ENCODE data around the gene DNAH10. TPM values are rescaled to one million over a fixed set of nuclear protein-coding genes. Genes with fewer than 3 reads are reported as not detected.

The DNAH10 gene
- total and polyA plus RNA-seq, 10 of the 15 experiments (the other 5 are each of a cell fraction or from before 2014, with no cell fraction given) = 0.01 to 0.32 (median 0.06) TPM

DNA sequence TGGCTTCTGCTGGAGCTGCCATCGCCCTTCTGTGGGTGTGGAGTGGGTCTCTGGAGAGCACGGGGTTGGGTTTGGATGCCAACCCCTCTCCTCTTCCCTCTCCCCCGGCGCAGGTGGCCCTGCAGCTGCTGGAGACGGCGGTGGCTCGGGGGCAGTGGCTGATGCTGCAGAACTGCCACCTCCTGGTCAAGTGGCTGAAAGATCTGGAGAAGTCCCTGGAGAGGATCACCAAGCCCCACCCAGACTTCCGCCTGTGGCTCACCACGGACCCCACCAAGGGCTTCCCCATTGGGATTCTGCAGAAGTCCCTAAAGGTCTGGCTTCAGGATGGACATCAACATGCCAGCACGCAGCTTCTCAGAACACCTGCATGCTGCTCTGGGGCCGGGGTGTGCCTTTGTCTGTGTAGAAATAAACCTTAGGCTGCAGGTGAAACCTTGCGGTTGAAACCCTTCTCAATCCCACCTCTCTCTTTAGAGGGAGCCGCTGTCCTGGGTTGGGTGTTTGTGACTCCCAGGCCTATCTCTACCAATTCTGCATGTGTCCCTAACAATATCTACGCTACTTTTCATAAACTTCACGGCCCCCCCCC, 166.3 kb downstream of the DNAH10 start:
- DNase-seq (ENCODE audit: low read depth, low spot score) = no peak
- Histone ChIP-seq H3K9me3 (replicated peaks; ENCODE audit: control insufficient read depth, insufficient read depth, low read length) (no peaks in the 10 kb centered on the region), H3K4me1 (ENCODE audit: control insufficient read depth, insufficient read depth, low read length) (no peaks in the 10 kb centered on the region), H3K36me3 (ENCODE audit: control insufficient read depth in 2 of 2, insufficient read depth in 2 of 2, low read length in 1 of 2) (no peaks in the 10 kb centered on the region), H3K9ac (ENCODE audit: control insufficient read depth, insufficient read depth, low read length) (no peak overlapping the region), H2AFZ (ENCODE audit: control insufficient read depth, low read depth, low read length) (no peak overlapping the region), H3K4me3 (no peak overlapping the region), H4K20me1 (ENCODE audit: control insufficient read depth, insufficient read depth) (no peaks in the 10 kb centered on the region), H3K4me2 (ENCODE audit: control insufficient read depth, insufficient read depth) (no peak overlapping the region), H3K27me3 (replicated peaks in 1 of 2; ENCODE audit: control insufficient read depth in 2 of 2, insufficient read depth in 2 of 2, low read length in 1 of 2) (peaks cover 0 to 1% of the 10 kb centered on the region in 2 experiments; a peak in 3 of 4 replicates), H3K27ac (ENCODE audit: control insufficient read depth, insufficient read depth) (no peak overlapping the region), H3K79me2 (ENCODE audit: control insufficient read depth, insufficient read depth, low read length) (no peaks in the 10 kb centered on the region)
- ChIA-PET RAD21 (ENCODE audit: unreplicated experiment) (interaction anchor here (1.3 kb wide), 1 partner anchor 23 kb away, joined by 5 read pairs; no protein-coding TSS in a partner anchor), CTCF (interaction anchor here (0.8 to 1.0 kb wide), 2 partner anchors 55 to 86 kb away, joined by 3 read pairs; no protein-coding TSS in a partner anchor), POLR2A (no interaction called here), SMC1A (ENCODE audit: uncharacterized antibody, unreplicated experiment) (no interaction called here)
- BruUV-seq (replicated peaks) = no TSS peak
- TF ChIP-seq CREM (IDR thresholded peaks at IDR 0.05; ENCODE audit: low read depth) = no peak
- TF ChIP-seq, protein P1, sequence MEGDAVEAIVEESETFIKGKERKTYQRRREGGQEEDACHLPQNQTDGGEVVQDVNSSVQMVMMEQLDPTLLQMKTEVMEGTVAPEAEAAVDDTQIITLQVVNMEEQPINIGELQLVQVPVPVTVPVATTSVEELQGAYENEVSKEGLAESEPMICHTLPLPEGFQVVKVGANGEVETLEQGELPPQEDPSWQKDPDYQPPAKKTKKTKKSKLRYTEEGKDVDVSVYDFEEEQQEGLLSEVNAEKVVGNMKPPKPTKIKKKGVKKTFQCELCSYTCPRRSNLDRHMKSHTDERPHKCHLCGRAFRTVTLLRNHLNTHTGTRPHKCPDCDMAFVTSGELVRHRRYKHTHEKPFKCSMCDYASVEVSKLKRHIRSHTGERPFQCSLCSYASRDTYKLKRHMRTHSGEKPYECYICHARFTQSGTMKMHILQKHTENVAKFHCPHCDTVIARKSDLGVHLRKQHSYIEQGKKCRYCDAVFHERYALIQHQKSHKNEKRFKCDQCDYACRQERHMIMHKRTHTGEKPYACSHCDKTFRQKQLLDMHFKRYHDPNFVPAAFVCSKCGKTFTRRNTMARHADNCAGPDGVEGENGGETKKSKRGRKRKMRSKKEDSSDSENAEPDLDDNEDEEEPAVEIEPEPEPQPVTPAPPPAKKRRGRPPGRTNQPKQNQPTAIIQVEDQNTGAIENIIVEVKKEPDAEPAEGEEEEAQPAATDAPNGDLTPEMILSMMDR (IDR thresholded peaks at IDR 0.05 in 2 of 3, conservative IDR thresholded peaks at IDR 0.05 in 1 of 3; ENCODE audit: control insufficient read depth in 2 of 3, extremely low read depth in 1 of 3, insufficient read depth in 1 of 3, low read depth in 3 of 3, low read length in 3 of 3) = peak in 2 of 3 experiments; percentile 9 to 20; a peak in 1 of 6 replicates
- 19% methylated on average over 13 of the region's 15 CpGs for WGBS (ENCODE audit: insufficient coverage, insufficient replicate concordance, low lambda C conversion rate, missing lambda C conversion rate)
- peak; percentile 31; the same call in 1 of the 3 replicates for ATAC-seq
- in situ Hi-C loops (cut with MboI) = no loop called here
- no peak for FAIRE-seq
- intact Hi-C loops (cut with micrococcal nuclease; ENCODE audit: unreplicated experiment) = no loop called here

DNA sequence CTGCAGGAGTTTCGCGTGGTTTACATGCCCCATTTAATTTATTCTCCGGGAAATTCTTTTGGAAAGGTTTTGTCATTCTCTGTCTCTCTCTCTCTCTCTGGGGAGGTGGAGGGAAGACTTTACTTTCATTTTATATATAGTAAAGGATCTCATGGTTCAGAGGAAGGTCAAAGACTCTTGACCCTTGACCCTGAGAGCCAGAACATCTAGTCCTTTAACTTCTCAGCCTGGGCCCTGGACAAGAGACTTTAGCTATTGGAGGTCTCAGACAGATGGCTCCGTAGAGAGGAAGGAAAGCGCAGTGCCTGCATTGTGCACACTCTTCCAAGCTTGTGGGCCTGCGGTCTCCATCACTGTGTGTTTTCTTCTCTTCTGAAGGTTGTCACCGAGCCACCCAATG, 166.8 kb downstream of the DNAH10 start:
- ChIA-PET RAD21 (ENCODE audit: unreplicated experiment) (no interaction called here), CTCF (no interaction called here), POLR2A (no interaction called here), SMC1A (ENCODE audit: uncharacterized antibody, unreplicated experiment) (no interaction called here)
- Histone ChIP-seq H2AFZ (ENCODE audit: control insufficient read depth, low read depth, low read length) (no peak overlapping the region), H3K9me3 (replicated peaks; ENCODE audit: control insufficient read depth, insufficient read depth, low read length) (no peaks in the 10 kb centered on the region), H3K27me3 (replicated peaks in 1 of 2; ENCODE audit: control insufficient read depth in 2 of 2, insufficient read depth in 2 of 2, low read length in 1 of 2) (peaks cover 0 to 1% of the 10 kb centered on the region in 2 experiments; a peak in 3 of 4 replicates), H3K9ac (ENCODE audit: control insufficient read depth, insufficient read depth, low read length) (no peak overlapping the region), H4K20me1 (ENCODE audit: control insufficient read depth, insufficient read depth) (no peaks in the 10 kb centered on the region), H3K36me3 (ENCODE audit: control insufficient read depth in 2 of 2, insufficient read depth in 2 of 2, low read length in 1 of 2) (no peaks in the 10 kb centered on the region), H3K4me1 (ENCODE audit: control insufficient read depth, insufficient read depth, low read length) (no peaks in the 10 kb centered on the region), H3K79me2 (ENCODE audit: control insufficient read depth, insufficient read depth, low read length) (no peaks in the 10 kb centered on the region), H3K27ac (ENCODE audit: control insufficient read depth, insufficient read depth) (no peak overlapping the region), H3K4me3 (no peak overlapping the region), H3K4me2 (ENCODE audit: control insufficient read depth, insufficient read depth) (no peak overlapping the region)
- ATAC-seq = no peak
- no peak for FAIRE-seq
- no TSS peak for BruUV-seq (replicated peaks)
- in situ Hi-C loops (cut with MboI) = no loop called here
- intact Hi-C loops (cut with micrococcal nuclease; ENCODE audit: unreplicated experiment) = no loop called here
- no peak for TF ChIP-seq IKZF2 (IDR thresholded peaks at IDR 0.05)
- TF ChIP-seq RELA (IDR thresholded peaks at IDR 0.05; ENCODE audit: borderline replicate concordance, partially characterized antibody) = no peak
- no peak for TF ChIP-seq RBBP5 (conservative IDR thresholded peaks at IDR 0.05)
- DNase-seq (ENCODE audit: low read depth, low spot score) = no peak
- WGBS (ENCODE audit: insufficient coverage, insufficient replicate concordance, low lambda C conversion rate, missing lambda C conversion rate) = 77% methylated on average over 7 of the region's 7 CpGs
